CD4-positive, alpha-beta T cell (primary cell): ENCODE results near the gene EGFLAM. TPM values are rescaled to one million over a fixed set of nuclear protein-coding genes. Genes with fewer than 3 reads are reported as not detected.

ENCODE experiments used
- ATAC-seq: fragments of 200-7000 bp; cut with Tn5 transposase; one replicate; pipeline ENCODE4 v1.10.0; 2022; ENCODE audit warnings: mild to moderate bottlenecking; ENCODE audit not compliant: poor library complexity
- CTCF ChIA-PET: fragments of 350-600 bp; sonication (Branson Sonifier 250); formaldehyde crosslinking; loops from one replicate; lab custom pipeline; 2021; ENCODE audit warnings: antibody characterized with exemption, inconsistent platforms; lab: Charles Lee
- POLR2A ChIA-PET: fragments of 350-600 bp; sonication (Branson Sonifier 250); formaldehyde crosslinking; loops from one replicate; lab custom pipeline; 2021; ENCODE audit warnings: antibody characterized with exemption, inconsistent platforms; lab: Charles Lee
- DNase-seq, 14 experiments: peaks; one replicate each; pipeline ENCODE4 v3.0.0-alpha.2; 2013 to 2020; ENCODE audit warnings: mixed read lengths in 2 of 14
- H3K27ac ChIP-seq, 2 donors: one replicate each; pipeline versions ENCODE4 v1.5.1 to v1.7.0; 2013; ENCODE audit warnings: low read length in 2 of 2, low read depth in 1 of 2, mild to moderate bottlenecking in 1 of 2
- H3K27me3 ChIP-seq, 2 experiments: 1 replicate in 1 of 2; 2 replicates in 1 of 2; pipeline versions ENCODE4 v1.6.1 to v1.7.0; 2013; ENCODE audit warnings: low read length in 2 of 2, control low read depth in 1 of 2, mild to moderate bottlenecking in 1 of 2, moderate library complexity in 1 of 2; ENCODE audit not compliant: insufficient read depth in 2 of 2, control insufficient read depth in 1 of 2
- H3K36me3 ChIP-seq: one replicate; pipeline ENCODE4 v1.6.1; 2013; ENCODE audit warnings: low read length, control low read depth; ENCODE audit not compliant: insufficient read depth
- H3K4me1 ChIP-seq: one replicate; pipeline ENCODE4 v1.6.1; 2013; ENCODE audit warnings: low read length, control low read depth; ENCODE audit not compliant: insufficient read depth
- H3K4me3 ChIP-seq: one replicate; pipeline ENCODE4 v1.5.1; 2013; ENCODE audit warnings: mild to moderate bottlenecking, low read length, moderate library complexity
- H3K9me3 ChIP-seq, 2 experiments: 1 replicate in 1 of 2; 2 replicates in 1 of 2; pipeline versions ENCODE4 v1.6.1 to v1.7.0; 2013; ENCODE audit warnings: low read length in 2 of 2, mild to moderate bottlenecking in 2 of 2, control low read depth in 1 of 2, moderate library complexity in 1 of 2; ENCODE audit not compliant: control insufficient read depth in 1 of 2, insufficient read depth in 1 of 2
- H3K27ac Mint-ChIP-seq: one replicate; pipeline ENCODE4 v1.8.0; 2020; ENCODE audit warnings: mixed read lengths
- H3K27me3 Mint-ChIP-seq: one replicate; pipeline ENCODE4 v1.8.0; 2021; ENCODE audit warnings: mixed read lengths
- H3K36me3 Mint-ChIP-seq: one replicate; pipeline ENCODE4 v1.8.0; 2021; ENCODE audit warnings: low read depth, mixed read lengths
- H3K4me1 Mint-ChIP-seq: one replicate; pipeline ENCODE4 v1.8.0; 2021; ENCODE audit warnings: low read depth, mixed read lengths
- H3K4me3 Mint-ChIP-seq: one replicate; pipeline ENCODE4 v1.8.0; 2020; ENCODE audit warnings: mild to moderate bottlenecking, mixed read lengths
- H3K9me3 Mint-ChIP-seq: one replicate; pipeline ENCODE4 v1.8.0; 2020; ENCODE audit warnings: mixed read lengths
- CTCF ChIP-seq: fragments of 200-600 bp; IDR thresholded peaks from one replicate; pipeline ENCODE4 v1.8.0; 2022; ENCODE audit warnings: antibody characterized with exemption, mild to moderate bottlenecking
- intact Hi-C, 2 experiments: fragments of 100-400 bp; cut with DNase I in 1 of 2; cut with micrococcal nuclease in 1 of 2; formaldehyde crosslinking; loops; one replicate each; pipeline versions ENCODE4 v1.15.1 to v1.9.0; 2023 to 2025; cut with DNase I, micrococcal nuclease
- total RNA-seq, 174 experiments: library from RNA in 2 of 174; stranded (reverse) in 2 of 174; gene quantifications; one replicate each; pipeline ENCODE4 v1.2.3 and lab custom pipeline; 2021 to 2026

Gene EGFLAM
- total RNA-seq, 2 experiments from 2014 or later: not detected

DNA sequence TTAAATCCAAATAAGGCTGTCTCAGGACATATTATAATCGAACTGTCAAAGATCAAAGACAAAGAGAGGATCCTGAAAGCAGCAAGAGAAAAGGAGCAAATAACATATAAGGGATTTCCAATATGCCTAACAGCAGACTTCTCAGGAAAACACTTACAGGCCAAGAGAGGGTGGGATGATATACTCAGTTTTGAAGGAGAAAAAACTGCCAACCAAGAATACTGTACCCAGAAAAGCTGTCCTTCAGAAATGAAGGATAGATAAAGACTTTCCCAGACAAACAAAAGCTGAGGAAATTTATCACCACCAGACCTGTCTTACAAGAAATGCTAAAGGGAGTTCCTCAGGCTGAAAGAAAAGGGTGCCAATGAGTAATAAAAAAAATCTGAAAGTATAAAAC is 16.0 kb downstream of the EGFLAM start:
- DNase-seq (no peak), ATAC-seq (no peak)
- no peak overlapping the region for H3K4me3 ChIP-seq
- Mint-ChIP-seq H3K4me3 (no peak overlapping the region), H3K27me3 (peaks cover 12% of the 10 kb centered on the region), H3K9me3 (peaks cover 18% of the 10 kb centered on the region), H3K36me3 (no peaks in the 10 kb centered on the region), H3K27ac (no peak overlapping the region), H3K4me1 (no peaks in the 10 kb centered on the region)
- no peak for TF ChIP-seq CTCF
- H3K27me3 ChIP-seq: no peaks in the 10 kb centered on the region
- H3K4me1 ChIP-seq: no peaks in the 10 kb centered on the region
- CTCF ChIA-PET: interaction anchor here (0.9 kb wide), 1 partner anchor 9 kb away, joined by 3 read pairs; no protein-coding TSS in a partner anchor
- intact Hi-C loops: no loop called here
- POLR2A ChIA-PET: no interaction called here
- H3K27ac ChIP-seq: no peak overlapping the region
- peaks cover 9 to 12% of the 10 kb centered on the region in 2 experiments for H3K9me3 ChIP-seq
- H3K36me3 ChIP-seq: no peaks in the 10 kb centered on the region

GRCh38 chr5:38284384-38284783 is 26.0 kb downstream of the EGFLAM start:
- no peak for DNase-seq
- H3K27ac ChIP-seq: no peak overlapping the region
- no peaks in the 10 kb centered on the region for H3K9me3 ChIP-seq
- ChIA-PET CTCF (no interaction called here), POLR2A (no interaction called here)
- H3K27me3 ChIP-seq: no peaks in the 10 kb centered on the region
- H3K27ac Mint-ChIP-seq: no peak overlapping the region
- no peak overlapping the region for H3K4me3 ChIP-seq
- no peaks in the 10 kb centered on the region for H3K27me3 Mint-ChIP-seq
- no peaks in the 10 kb centered on the region for H3K4me1 Mint-ChIP-seq
- no peak for TF ChIP-seq CTCF
- intact Hi-C loops: no loop called here
- H3K4me3 Mint-ChIP-seq: no peak overlapping the region
- no peaks in the 10 kb centered on the region for H3K36me3 ChIP-seq
- H3K36me3 Mint-ChIP-seq: no peaks in the 10 kb centered on the region
- no peaks in the 10 kb centered on the region for H3K4me1 ChIP-seq
- H3K9me3 Mint-ChIP-seq: no peaks in the 10 kb centered on the region
- no peak for ATAC-seq

DNA sequence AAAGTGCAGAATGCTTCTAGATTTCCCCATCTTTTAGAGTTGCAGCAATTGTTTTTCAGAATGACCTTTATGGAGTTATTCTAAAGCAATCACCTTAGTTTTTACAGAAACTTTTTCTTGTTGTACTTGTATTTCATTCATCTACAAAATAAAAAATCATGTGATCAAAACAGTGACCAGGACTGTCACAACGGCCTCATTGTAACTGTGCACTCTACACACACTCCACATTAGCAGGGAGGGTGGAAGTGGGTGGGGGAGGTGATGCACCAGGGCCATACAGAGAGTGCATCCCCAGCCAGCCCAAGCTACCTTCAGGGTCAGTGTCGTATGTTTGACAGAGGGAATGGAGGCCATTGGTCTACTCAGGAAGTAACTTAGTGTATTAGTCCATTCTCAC is 26.9 kb downstream of the EGFLAM start:
- Histone ChIP-seq H3K4me1 (no peaks in the 10 kb centered on the region), H3K9me3 (no peaks in the 10 kb centered on the region), H3K4me3 (no peak overlapping the region), H3K27me3 (no peaks in the 10 kb centered on the region), H3K27ac (no peak overlapping the region), H3K36me3 (no peaks in the 10 kb centered on the region)
- POLR2A ChIA-PET: no interaction called here
- no peak for ATAC-seq
- Mint-ChIP-seq H3K36me3 (no peaks in the 10 kb centered on the region), H3K4me1 (no peaks in the 10 kb centered on the region), H3K4me3 (no peak overlapping the region), H3K9me3 (no peaks in the 10 kb centered on the region), H3K27me3 (peaks cover 3% of the 10 kb centered on the region), H3K27ac (no peak overlapping the region)
- CTCF ChIA-PET: no interaction called here
- no peak for TF ChIP-seq CTCF
- no peak for DNase-seq
- intact Hi-C loops: no loop called here
